Uterus (tissue), 4 donors: Measurements from ENCODE around the gene NTRK3. TPM values are rescaled to one million over a fixed set of nuclear protein-coding genes. Genes with fewer than 3 reads are reported as not detected.

Experiments
- DNase-seq, 2 donors: peaks; one replicate each; pipeline ENCODE4 v3.0.0-alpha.2; 2019 to 2020
- H3K27ac ChIP-seq, 2 donors: fragments of 200-600 bp; sonication (generic); 1 replicate in 1 of 2; 2 replicates in 1 of 2; pipeline ENCODE4 v1.5.1; 2016 to 2018
- H3K27me3 ChIP-seq, 2 donors: fragments of 200-600 bp; sonication (generic); one replicate each; pipeline ENCODE4 v1.5.1; 2018 to 2019; ENCODE audit warnings: control low read depth in 1 of 2
- H3K36me3 ChIP-seq, 2 donors: fragments of 200-600 bp; sonication (generic); one replicate each; pipeline ENCODE4 v1.5.1; 2019; ENCODE audit warnings: control low read depth in 1 of 2
- H3K4me1 ChIP-seq, 2 donors: fragments of 200-600 bp; sonication (generic); one replicate each; pipeline ENCODE4 v1.5.1; 2018 to 2019; ENCODE audit warnings: control low read depth in 1 of 2
- H3K4me3 ChIP-seq, 2 donors: fragments of 200-600 bp; sonication (generic); 1 replicate in 1 of 2; 2 replicates in 1 of 2; pipeline ENCODE4 v1.5.1; 2018 to 2019; ENCODE audit warnings: mild to moderate bottlenecking in 1 of 2
- H3K9me3 ChIP-seq, 2 donors: fragments of 200-600 bp; sonication (generic); one replicate each; pipeline ENCODE4 v1.5.1; 2019; ENCODE audit warnings: control low read depth in 1 of 2
- POLR2A ChIP-seq, 2 donors: fragments of 450-650 bp; IDR thresholded peaks; one replicate each; pipeline ENCODE4 v1.6.1; 2016; ENCODE audit warnings: antibody characterized with exemption in 2 of 2, mild to moderate bottlenecking in 1 of 2, moderate library complexity in 1 of 2
- intact Hi-C: fragments of 100-400 bp; cut with DNase I; formaldehyde crosslinking; loops from one replicate; pipeline ENCODE4 v1.15.1; 2023; ENCODE audit warnings: low total_unique reads
- total RNA-seq, 4 donors: library from RNA; depleted of rRNA in 3 of 4; stranded (reverse); fragments of >200 nt in 3 of 4; gene quantifications; one replicate each; pipeline versions ENCODE4 v1.1.0 to v1.2.4, GENCODE V29; 2014 to 2023
- TF ChIP-seq, protein P1 (sequence below), 4 experiments: fragments of 200-600 bp in 2 of 4; fragments of 450-650 bp in 2 of 4; sonication (generic) in 2 of 4; IDR thresholded peaks; one replicate each; pipeline ENCODE4 v1.5.1; 2016 to 2019; ENCODE audit warnings: antibody characterized with exemption in 4 of 4, mild to moderate bottlenecking in 2 of 4, moderate library complexity in 1 of 4
- donor health status: DM: yes; HTN: yes; CAD: no.

NTRK3 gene
- total RNA-seq, 4 donors from 2014 or later, result 6.9 to 47.0 (median 32.5) TPM

GRCh38 chr15:88132499-88132898 is 124.0 kb downstream of the NTRK3 start:
- H3K4me1 ChIP-seq, result no peaks in the 10 kb centered on the region
- DNase-seq, result no peak
- no peaks in the 10 kb centered on the region for H3K9me3 ChIP-seq
- no peaks in the 10 kb centered on the region for H3K27me3 ChIP-seq
- TF ChIP-seq, protein P1, sequence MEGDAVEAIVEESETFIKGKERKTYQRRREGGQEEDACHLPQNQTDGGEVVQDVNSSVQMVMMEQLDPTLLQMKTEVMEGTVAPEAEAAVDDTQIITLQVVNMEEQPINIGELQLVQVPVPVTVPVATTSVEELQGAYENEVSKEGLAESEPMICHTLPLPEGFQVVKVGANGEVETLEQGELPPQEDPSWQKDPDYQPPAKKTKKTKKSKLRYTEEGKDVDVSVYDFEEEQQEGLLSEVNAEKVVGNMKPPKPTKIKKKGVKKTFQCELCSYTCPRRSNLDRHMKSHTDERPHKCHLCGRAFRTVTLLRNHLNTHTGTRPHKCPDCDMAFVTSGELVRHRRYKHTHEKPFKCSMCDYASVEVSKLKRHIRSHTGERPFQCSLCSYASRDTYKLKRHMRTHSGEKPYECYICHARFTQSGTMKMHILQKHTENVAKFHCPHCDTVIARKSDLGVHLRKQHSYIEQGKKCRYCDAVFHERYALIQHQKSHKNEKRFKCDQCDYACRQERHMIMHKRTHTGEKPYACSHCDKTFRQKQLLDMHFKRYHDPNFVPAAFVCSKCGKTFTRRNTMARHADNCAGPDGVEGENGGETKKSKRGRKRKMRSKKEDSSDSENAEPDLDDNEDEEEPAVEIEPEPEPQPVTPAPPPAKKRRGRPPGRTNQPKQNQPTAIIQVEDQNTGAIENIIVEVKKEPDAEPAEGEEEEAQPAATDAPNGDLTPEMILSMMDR (IDR thresholded peaks at IDR 0.05), result no peak
- no peak for TF ChIP-seq POLR2A (IDR thresholded peaks at IDR 0.05)
- no peak overlapping the region for H3K27ac ChIP-seq
- H3K4me3 ChIP-seq, result no peak overlapping the region
- H3K36me3 ChIP-seq, result no peaks in the 10 kb centered on the region
- intact Hi-C loops, result no loop called here

DNA sequence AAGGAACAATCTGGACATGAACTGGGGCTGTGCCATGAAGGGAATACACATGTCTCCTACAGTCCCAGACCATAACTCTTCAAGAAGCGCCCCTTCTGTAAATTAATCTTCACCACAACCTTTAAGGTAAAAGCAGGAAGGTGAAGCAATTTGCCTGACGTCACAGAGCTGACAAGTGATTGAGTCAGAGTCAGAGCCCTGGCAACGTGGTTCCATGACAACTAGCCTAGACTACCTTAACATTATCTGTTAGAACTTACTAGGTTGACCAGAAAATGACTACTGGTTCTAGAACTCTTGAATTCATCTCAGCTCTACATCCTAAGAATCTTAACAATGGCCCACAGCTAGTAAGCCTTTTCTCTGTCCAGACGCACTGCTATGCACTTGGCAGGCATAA is 124.6 kb downstream of the NTRK3 start:
- no peaks in the 10 kb centered on the region for H3K4me1 ChIP-seq
- no peaks in the 10 kb centered on the region for H3K27me3 ChIP-seq
- H3K9me3 ChIP-seq, result no peaks in the 10 kb centered on the region
- TF ChIP-seq POLR2A (IDR thresholded peaks at IDR 0.05), result no peak
- TF ChIP-seq, protein P1 (IDR thresholded peaks at IDR 0.05), result no peak
- no peak overlapping the region for H3K4me3 ChIP-seq
- H3K36me3 ChIP-seq, result no peaks in the 10 kb centered on the region
- DNase-seq, result no peak
- H3K27ac ChIP-seq, result no peak overlapping the region
- intact Hi-C loops, result no loop called here

- DNase-seq, result no peak
- no peaks in the 10 kb centered on the region for H3K4me1 ChIP-seq
- H3K27ac ChIP-seq, result no peak overlapping the region
- H3K36me3 ChIP-seq, result no peaks in the 10 kb centered on the region
- no peaks in the 10 kb centered on the region for H3K9me3 ChIP-seq
- no peaks in the 10 kb centered on the region for H3K27me3 ChIP-seq
- H3K4me3 ChIP-seq, result no peak overlapping the region
- TF ChIP-seq, protein P1 (IDR thresholded peaks at IDR 0.05), result no peak
- TF ChIP-seq POLR2A (IDR thresholded peaks at IDR 0.05), result no peak
- intact Hi-C loops, result no loop called here
Observed at GRCh38 chr15:88127432-88127790, 129.1 kb downstream of the NTRK3 start.

GRCh38 chr15:88126695-88127431 is 129.7 kb downstream of the NTRK3 start:
- intact Hi-C loops, result no loop called here
- no peaks in the 10 kb centered on the region for H3K9me3 ChIP-seq
- no peaks in the 10 kb centered on the region for H3K27me3 ChIP-seq
- no peak overlapping the region for H3K27ac ChIP-seq
- DNase-seq, result no peak
- no peak overlapping the region for H3K4me3 ChIP-seq
- TF ChIP-seq POLR2A (IDR thresholded peaks at IDR 0.05), result no peak
- TF ChIP-seq, protein P1 (IDR thresholded peaks at IDR 0.05), result no peak
- no peaks in the 10 kb centered on the region for H3K36me3 ChIP-seq
- H3K4me1 ChIP-seq, result no peaks in the 10 kb centered on the region

DNA sequence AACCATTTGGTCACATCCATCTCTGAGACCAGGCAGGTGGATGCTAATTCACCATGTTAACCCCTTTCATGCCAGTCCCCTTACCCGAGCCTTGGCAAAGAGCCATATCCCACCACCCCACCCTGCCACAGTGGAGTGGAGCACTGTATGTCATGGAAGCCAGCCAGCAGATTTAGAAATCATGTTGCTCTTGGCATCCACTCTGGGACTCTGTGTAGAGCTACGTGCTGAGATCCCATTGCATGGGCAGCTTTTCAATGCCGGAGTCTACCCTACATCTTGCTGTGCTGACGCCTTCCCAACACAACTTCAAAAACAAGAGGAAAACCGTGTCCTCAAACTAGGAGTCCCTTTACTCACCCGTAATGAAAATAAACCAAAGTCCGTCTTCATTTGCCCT is 131.0 kb downstream of the NTRK3 start:
- Histone ChIP-seq H3K36me3 (no peaks in the 10 kb centered on the region), H3K27ac (no peak overlapping the region), H3K27me3 (no peaks in the 10 kb centered on the region), H3K9me3 (no peaks in the 10 kb centered on the region), H3K4me3 (no peak overlapping the region), H3K4me1 (no peaks in the 10 kb centered on the region)
- no peak for TF ChIP-seq POLR2A (IDR thresholded peaks at IDR 0.05)
- TF ChIP-seq, protein P1 (IDR thresholded peaks at IDR 0.05), result no peak
- intact Hi-C loops, result no loop called here
- DNase-seq, result peak in 1 of 2 donors; percentile 18
